ENCODE measurements around the gene MYL9. TPM values are rescaled to one million over a fixed set of nuclear protein-coding genes. Genes with fewer than 3 reads are reported as not detected.

Gene MYL9
- polyA plus RNA-seq, 1 donor from 2014 or later: not detected

DNA sequence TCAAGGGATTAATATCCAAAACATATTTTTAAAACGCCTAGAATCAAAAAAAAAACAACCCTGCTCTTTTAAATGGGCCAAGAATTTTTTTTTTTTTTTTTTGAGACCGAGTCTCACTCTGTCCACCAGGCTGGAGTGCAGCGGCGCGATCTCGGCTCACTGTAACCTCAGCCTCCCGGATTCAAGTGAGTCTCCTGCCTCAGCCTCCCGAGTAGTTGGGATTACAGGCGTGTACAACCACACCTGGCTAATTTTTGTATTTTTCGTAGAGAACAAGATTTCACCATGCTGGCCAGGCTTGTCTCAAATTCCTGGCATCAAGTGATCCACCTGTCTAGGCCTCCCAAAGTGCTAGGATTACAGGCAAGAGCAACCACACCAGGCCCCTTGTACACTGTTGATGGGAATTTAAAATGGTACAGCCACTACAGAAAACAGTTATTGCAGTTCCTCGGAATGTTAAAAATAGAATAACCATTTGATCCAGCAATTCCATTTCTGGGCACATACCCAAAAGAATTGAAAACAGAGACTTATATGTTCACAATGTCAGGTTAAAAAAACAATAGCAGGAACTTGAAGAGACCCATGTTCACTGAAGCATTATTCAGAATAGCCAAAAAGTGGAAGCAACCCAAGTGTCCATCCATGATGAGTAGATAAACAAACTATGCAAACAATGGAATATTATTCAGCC lies 3.1 kb upstream of the MYL9 start:
- Histone ChIP-seq H3K9ac (ENCODE audit: low read length) (no peak overlapping the region), H3K4me3 (ENCODE audit: low read length) (no peak overlapping the region), H3K27me3 (ENCODE audit: insufficient read depth, low read depth, low read length) (no peaks in the 10 kb centered on the region), H3K4me2 (ENCODE audit: low read length) (no peak overlapping the region), H4K20me1 (ENCODE audit: insufficient read depth) (no peaks in the 10 kb centered on the region), H3K36me3 (ENCODE audit: insufficient read depth, low read length) (no peaks in the 10 kb centered on the region), H3K9me3 (ENCODE audit: low read length) (no peaks in the 10 kb centered on the region), H3K79me2 (replicated peaks; ENCODE audit: insufficient read depth, low read length) (no peaks in the 10 kb centered on the region), H3K27ac (ENCODE audit: low read length) (no peak overlapping the region), H3F3A (ENCODE audit: insufficient read depth, low read length, poor library complexity, severe bottlenecking) (no peaks in the 10 kb centered on the region), H2AFZ (ENCODE audit: low read depth, low read length) (no peak overlapping the region), H3K9me2 (ENCODE audit: insufficient read depth, low read length) (no peaks in the 10 kb centered on the region)
- TF ChIP-seq SMC3 (conservative IDR thresholded peaks at IDR 0.05; ENCODE audit: poor library complexity): no peak
- TF ChIP-seq, protein P1, sequence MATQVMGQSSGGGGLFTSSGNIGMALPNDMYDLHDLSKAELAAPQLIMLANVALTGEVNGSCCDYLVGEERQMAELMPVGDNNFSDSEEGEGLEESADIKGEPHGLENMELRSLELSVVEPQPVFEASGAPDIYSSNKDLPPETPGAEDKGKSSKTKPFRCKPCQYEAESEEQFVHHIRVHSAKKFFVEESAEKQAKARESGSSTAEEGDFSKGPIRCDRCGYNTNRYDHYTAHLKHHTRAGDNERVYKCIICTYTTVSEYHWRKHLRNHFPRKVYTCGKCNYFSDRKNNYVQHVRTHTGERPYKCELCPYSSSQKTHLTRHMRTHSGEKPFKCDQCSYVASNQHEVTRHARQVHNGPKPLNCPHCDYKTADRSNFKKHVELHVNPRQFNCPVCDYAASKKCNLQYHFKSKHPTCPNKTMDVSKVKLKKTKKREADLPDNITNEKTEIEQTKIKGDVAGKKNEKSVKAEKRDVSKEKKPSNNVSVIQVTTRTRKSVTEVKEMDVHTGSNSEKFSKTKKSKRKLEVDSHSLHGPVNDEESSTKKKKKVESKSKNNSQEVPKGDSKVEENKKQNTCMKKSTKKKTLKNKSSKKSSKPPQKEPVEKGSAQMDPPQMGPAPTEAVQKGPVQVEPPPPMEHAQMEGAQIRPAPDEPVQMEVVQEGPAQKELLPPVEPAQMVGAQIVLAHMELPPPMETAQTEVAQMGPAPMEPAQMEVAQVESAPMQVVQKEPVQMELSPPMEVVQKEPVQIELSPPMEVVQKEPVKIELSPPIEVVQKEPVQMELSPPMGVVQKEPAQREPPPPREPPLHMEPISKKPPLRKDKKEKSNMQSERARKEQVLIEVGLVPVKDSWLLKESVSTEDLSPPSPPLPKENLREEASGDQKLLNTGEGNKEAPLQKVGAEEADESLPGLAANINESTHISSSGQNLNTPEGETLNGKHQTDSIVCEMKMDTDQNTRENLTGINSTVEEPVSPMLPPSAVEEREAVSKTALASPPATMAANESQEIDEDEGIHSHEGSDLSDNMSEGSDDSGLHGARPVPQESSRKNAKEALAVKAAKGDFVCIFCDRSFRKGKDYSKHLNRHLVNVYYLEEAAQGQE (IDR thresholded peaks at IDR 0.05; ENCODE audit: borderline replicate concordance): no peak

DNA sequence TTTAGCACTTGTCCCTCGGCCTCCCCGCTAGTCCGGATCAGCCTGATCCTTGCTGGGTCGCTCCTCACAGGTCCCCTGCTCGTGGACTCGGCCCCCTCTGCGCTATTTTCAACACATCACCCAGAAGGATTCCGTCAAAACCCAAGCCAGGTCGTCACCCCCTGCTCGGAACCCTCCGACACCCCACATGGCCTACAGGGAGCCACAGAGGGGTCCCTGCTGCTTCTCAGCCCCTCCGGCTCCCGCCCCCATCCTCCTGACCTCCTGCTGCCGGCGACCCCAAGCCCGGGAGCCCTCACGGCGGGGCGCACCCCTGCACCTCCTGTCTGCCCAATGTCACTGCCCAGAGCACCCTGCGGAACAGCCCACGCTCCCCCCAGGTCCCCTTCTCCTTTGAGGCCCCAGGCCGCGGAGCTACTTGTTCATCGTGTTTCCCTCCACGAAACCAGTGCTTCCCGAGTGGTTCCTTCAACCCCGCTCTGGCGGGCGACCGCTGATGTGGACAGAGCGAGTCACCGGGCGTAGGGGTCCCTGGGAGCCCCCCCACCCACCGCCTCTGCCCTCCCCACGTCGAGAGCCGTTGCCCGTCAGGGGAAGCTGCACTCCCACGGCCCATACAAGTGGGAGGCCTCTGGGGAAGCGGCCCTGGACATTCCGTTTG lies 638 bp upstream of the MYL9 start:
- Histone ChIP-seq H3K9ac (ENCODE audit: low read length) (no peak overlapping the region), H2AFZ (ENCODE audit: low read depth, low read length) (no peak overlapping the region), H3K4me2 (ENCODE audit: low read length) (no peak overlapping the region), H3K36me3 (ENCODE audit: insufficient read depth, low read length) (no peaks in the 10 kb centered on the region), H3K9me2 (ENCODE audit: insufficient read depth, low read length) (no peaks in the 10 kb centered on the region), H4K20me1 (ENCODE audit: insufficient read depth) (no peaks in the 10 kb centered on the region), H3K27me3 (ENCODE audit: insufficient read depth, low read depth, low read length) (no peaks in the 10 kb centered on the region), H3K4me3 (ENCODE audit: low read length) (no peak overlapping the region), H3K27ac (ENCODE audit: low read length) (no peak overlapping the region), H3K79me2 (replicated peaks; ENCODE audit: insufficient read depth, low read length) (no peaks in the 10 kb centered on the region), H3F3A (ENCODE audit: insufficient read depth, low read length, poor library complexity, severe bottlenecking) (no peaks in the 10 kb centered on the region), H3K9me3 (ENCODE audit: low read length) (no peaks in the 10 kb centered on the region)
- TF ChIP-seq RAD21 (conservative IDR thresholded peaks at IDR 0.05): no peak
- TF ChIP-seq EP300 (conservative IDR thresholded peaks at IDR 0.05; ENCODE audit: poor library complexity, severe bottlenecking): no peak
- no peak for TF ChIP-seq SMC3 (conservative IDR thresholded peaks at IDR 0.05; ENCODE audit: poor library complexity)
- TF ChIP-seq POLR2AphosphoS5 (IDR thresholded peaks at IDR 0.05): no peak
- no peak for TF ChIP-seq TAF1 (IDR thresholded peaks at IDR 0.05; ENCODE audit: low read depth)
- TF ChIP-seq, protein P2, sequence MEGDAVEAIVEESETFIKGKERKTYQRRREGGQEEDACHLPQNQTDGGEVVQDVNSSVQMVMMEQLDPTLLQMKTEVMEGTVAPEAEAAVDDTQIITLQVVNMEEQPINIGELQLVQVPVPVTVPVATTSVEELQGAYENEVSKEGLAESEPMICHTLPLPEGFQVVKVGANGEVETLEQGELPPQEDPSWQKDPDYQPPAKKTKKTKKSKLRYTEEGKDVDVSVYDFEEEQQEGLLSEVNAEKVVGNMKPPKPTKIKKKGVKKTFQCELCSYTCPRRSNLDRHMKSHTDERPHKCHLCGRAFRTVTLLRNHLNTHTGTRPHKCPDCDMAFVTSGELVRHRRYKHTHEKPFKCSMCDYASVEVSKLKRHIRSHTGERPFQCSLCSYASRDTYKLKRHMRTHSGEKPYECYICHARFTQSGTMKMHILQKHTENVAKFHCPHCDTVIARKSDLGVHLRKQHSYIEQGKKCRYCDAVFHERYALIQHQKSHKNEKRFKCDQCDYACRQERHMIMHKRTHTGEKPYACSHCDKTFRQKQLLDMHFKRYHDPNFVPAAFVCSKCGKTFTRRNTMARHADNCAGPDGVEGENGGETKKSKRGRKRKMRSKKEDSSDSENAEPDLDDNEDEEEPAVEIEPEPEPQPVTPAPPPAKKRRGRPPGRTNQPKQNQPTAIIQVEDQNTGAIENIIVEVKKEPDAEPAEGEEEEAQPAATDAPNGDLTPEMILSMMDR (IDR thresholded peaks at IDR 0.05; ENCODE audit: poor library complexity, severe bottlenecking): no peak
- no peak for TF ChIP-seq MXI1 (conservative IDR thresholded peaks at IDR 0.05; ENCODE audit: poor library complexity, severe bottlenecking)
- TF ChIP-seq EZH2 (IDR thresholded peaks at IDR 0.05; ENCODE audit: borderline replicate concordance, insufficient read depth, low read length, poor library complexity, severe bottlenecking): no peak
- TF ChIP-seq, protein P1 (IDR thresholded peaks at IDR 0.05; ENCODE audit: borderline replicate concordance): no peak
